ENCODE measurements around the gene SEMA4G. TPM values are rescaled to one million over a fixed set of nuclear protein-coding genes. Genes with fewer than 3 reads are reported as not detected.

SEMA4G gene
- total and polyA plus RNA-seq, 2 of the 13 experiments (the other 11 are each of a cell fraction or from before 2014, with no cell fraction given): 46.2 to 207 TPM

DNA sequence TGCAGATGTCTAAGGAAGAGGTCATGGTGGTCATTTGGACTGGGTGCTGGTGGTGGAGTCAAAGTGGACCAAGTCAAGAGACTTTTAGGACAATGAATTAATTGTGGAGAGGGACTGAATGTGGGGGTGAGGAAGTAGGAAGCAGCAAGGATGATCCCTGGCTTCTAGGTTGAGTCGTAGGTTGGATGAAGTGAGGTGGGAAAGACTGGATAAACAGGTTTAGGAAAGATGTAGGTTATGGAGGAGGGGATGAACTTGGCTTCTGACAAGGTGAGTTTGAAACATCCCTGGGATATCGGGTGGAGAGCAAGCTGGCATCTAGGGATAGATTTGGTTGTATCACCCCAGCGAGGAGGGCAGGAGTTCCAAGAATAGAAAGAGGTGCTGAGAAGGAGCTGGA, 7.6 kb downstream of the SEMA4G start:
- Histone ChIP-seq H3K9me3 (ENCODE audit: low read length) (no peaks in the 10 kb centered on the region), H3K27me3 (ENCODE audit: control insufficient read depth in 1 of 2, insufficient read depth in 2 of 2, low read length in 2 of 2) (no peaks in the 10 kb centered on the region), H3K79me2 (ENCODE audit: insufficient read depth, low read length) (peaks cover 25% of the 10 kb centered on the region), H3K36me3 (replicated peaks in 1 of 2; ENCODE audit: control insufficient read depth in 1 of 2, insufficient read depth in 2 of 2, low read length in 2 of 2) (peaks cover 42 to 84% of the 10 kb centered on the region in 2 experiments), H3K4me3 (replicated peaks in 1 of 3; ENCODE audit: insufficient read depth in 1 of 3, low read depth in 2 of 3, low read length in 3 of 3) (no peak overlapping the region), H3K9ac (ENCODE audit: insufficient read depth, low read depth, low read length) (no peak overlapping the region), H3K4me1 (ENCODE audit: insufficient read depth, low read length) (peaks cover 36% of the 10 kb centered on the region), H3K27ac (ENCODE audit: extremely low read length, insufficient read depth, low read length) (no peak overlapping the region), H3K4me2 (ENCODE audit: low read depth, low read length) (no peak overlapping the region), H2AFZ (ENCODE audit: low read length) (no peak overlapping the region), H4K20me1 (ENCODE audit: insufficient read depth, low read length) (no peaks in the 10 kb centered on the region)
- ChIA-PET CTCF (ENCODE audit: low intra/inter-chr PET ratio, low total read pairs) (no interaction called here), POLR2A (interaction anchor here (1.0 to 1.9 kb wide), 2 partner anchors 8 to 20 kb away, joined by 3 to 8 read pairs; no protein-coding TSS in a partner anchor)
- FAIRE-seq: no peak
- DNase-seq (ENCODE audit: low spot score): no peak
- no peak for TF ChIP-seq ZNF713 (CRISPR knock-in tag; IDR thresholded peaks at IDR 0.05)
- no peak for TF ChIP-seq ZNF639 (CRISPR knock-in tag; conservative IDR thresholded peaks at IDR 0.05)
- TF ChIP-seq ZNF501 (CRISPR knock-in tag; IDR thresholded peaks at IDR 0.05): no peak
- TF ChIP-seq PAF1 (CRISPR knock-in tag; IDR thresholded peaks at IDR 0.05): 0 out of 2 replicates have a peak, but pooled peaks have one; percentile 22
- no peak for TF ChIP-seq MEF2D (CRISPR knock-in tag; IDR thresholded peaks at IDR 0.05)
- TF ChIP-seq, protein P1, sequence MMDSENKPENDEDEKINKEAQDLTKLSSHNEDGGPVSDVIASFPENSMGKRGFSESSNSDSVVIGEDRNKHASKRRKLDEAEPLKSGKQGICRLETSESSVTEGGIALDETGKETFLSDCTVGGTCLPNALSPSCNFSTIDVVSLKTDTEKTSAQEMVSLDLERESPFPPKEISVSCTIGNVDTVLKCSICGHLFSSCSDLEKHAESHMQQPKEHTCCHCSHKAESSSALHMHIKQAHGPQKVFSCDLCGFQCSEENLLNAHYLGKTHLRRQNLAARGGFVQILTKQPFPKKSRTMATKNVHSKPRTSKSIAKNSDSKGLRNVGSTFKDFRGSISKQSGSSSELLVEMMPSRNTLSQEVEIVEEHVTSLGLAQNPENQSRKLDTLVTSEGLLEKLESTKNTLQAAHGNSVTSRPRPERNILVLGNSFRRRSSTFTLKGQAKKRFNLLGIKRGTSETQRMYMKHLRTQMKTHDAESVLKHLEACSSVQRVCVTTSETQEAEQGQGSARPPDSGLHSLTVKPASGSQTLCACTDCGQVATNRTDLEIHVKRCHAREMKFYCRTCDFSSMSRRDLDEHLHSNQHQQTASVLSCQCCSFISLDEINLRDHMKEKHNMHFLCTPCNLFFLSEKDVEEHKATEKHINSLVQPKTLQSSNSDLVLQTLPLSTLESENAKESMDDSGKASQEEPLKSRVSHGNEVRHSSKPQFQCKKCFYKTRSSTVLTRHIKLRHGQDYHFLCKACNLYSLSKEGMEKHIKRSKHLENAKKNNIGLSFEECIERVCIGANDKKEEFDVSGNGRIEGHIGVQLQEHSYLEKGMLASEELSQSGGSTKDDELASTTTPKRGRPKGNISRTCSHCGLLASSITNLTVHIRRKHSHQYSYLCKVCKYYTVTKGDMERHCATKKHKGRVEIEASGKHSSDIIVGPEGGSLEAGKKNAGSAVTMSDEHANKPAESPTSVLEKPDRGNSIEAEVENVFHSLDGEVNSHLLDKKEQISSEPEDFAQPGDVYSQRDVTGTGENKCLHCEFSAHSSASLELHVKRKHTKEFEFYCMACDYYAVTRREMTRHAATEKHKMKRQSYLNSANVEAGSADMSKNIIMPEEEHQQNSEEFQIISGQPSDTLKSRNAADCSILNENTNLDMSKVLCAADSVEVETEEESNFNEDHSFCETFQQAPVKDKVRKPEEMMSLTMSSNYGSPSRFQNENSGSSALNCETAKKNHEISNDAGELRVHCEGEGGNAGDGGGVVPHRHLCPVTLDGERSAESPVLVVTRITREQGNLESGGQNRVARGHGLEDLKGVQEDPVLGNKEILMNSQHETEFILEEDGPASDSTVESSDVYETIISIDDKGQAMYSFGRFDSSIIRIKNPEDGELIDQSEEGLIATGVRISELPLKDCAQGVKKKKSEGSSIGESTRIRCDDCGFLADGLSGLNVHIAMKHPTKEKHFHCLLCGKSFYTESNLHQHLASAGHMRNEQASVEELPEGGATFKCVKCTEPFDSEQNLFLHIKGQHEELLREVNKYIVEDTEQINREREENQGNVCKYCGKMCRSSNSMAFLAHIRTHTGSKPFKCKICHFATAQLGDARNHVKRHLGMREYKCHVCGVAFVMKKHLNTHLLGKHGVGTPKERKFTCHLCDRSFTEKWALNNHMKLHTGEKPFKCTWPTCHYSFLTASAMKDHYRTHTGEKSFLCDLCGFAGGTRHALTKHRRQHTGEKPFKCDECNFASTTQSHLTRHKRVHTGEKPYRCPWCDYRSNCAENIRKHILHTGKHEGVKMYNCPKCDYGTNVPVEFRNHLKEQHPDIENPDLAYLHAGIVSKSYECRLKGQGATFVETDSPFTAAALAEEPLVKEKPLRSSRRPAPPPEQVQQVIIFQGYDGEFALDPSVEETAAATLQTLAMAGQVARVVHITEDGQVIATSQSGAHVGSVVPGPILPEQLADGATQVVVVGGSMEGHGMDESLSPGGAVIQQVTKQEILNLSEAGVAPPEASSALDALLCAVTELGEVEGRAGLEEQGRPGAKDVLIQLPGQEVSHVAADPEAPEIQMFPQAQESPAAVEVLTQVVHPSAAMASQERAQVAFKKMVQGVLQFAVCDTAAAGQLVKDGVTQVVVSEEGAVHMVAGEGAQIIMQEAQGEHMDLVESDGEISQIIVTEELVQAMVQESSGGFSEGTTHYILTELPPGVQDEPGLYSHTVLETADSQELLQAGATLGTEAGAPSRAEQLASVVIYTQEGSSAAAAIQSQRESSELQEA (CRISPR knock-in tag; IDR thresholded peaks at IDR 0.05; ENCODE audit: not compliant biosample characterization): no peak
- WGBS (ENCODE audit: low lambda C conversion rate): 96% methylated on average over 3 of the region's 3 CpGs
- ATAC-seq: no peak
- in situ Hi-C loops (cut with HindIII; ENCODE audit: extremely low pct_ligation_motif_present, low pct_unique_long_range_greater_than_20kb): no loop called here
- intact Hi-C loops (cut with micrococcal nuclease; ENCODE audit: unreplicated experiment): no loop called here
- no TSS peak for BruUV-seq (replicated peaks)
